Nasal cavity respiratory epithelium epithelial cell of viscerocranial mucosa (primary cell): ENCODE data around the gene ST3GAL4. TPM values are rescaled to one million over a fixed set of nuclear protein-coding genes. Genes with fewer than 3 reads are reported as not detected.

Source experiments
- total RNA-seq: library from RNA; depleted of rRNA; stranded (reverse); fragments of >200 nt; gene quantifications from 2 replicates; pipeline ENCODE4 v1.2.3, GENCODE V29; 2014

Gene ST3GAL4
- 9.2 and 16.8 TPM in 2 replicates for total RNA-seq

GRCh38 chr11:126355324-126355925 is at the start of gene ST3GAL4:
ST3GAL4 (plus strand) TSS chr11:126355686; CDS start chr11:126406156, 50,470 bp downstream.

Other genes starting within 250 kb of the ST3GAL4 start
- 29.4 and 33.0 TPM in 2 replicates for gene RPUSD4, start 144.0 kb upstream of the ST3GAL4 start, total RNA-seq
- 17.4 and 23.8 TPM in 2 replicates for gene FAM118B, start 143.9 kb upstream of the ST3GAL4 start, total RNA-seq
- 107 and 108 TPM in 2 replicates for gene SRPRA, start 86.8 kb upstream of the ST3GAL4 start, total RNA-seq
- 10.5 and 12.3 TPM in 2 replicates for gene FOXRED1, start 86.5 kb upstream of the ST3GAL4 start, total RNA-seq
- 4.1 and 5.0 TPM in 2 replicates for gene TIRAP, start 72.6 kb upstream of the ST3GAL4 start, total RNA-seq
- gene DCPS, start 51.6 kb upstream of the ST3GAL4 start, total RNA-seq = 7.5 and 9.2 TPM in 2 replicates